Measurements from ENCODE around the gene INPP5A.
"Not testable (repeated sequence)": the region's sequence is repeated elsewhere in the genome, so short reads cannot be mapped to it uniquely, and the experiment has no call there.

Gene INPP5A

GRCh38 chr10:132588301-132589013 lies 50.9 kb downstream of the INPP5A start:
- Histone ChIP-seq H3K4me3 (no peak overlapping the region), H3K27ac (peak overlapping the region in 15 of 21 experiments; percentile 12 to 69 (median 39))

DNA sequence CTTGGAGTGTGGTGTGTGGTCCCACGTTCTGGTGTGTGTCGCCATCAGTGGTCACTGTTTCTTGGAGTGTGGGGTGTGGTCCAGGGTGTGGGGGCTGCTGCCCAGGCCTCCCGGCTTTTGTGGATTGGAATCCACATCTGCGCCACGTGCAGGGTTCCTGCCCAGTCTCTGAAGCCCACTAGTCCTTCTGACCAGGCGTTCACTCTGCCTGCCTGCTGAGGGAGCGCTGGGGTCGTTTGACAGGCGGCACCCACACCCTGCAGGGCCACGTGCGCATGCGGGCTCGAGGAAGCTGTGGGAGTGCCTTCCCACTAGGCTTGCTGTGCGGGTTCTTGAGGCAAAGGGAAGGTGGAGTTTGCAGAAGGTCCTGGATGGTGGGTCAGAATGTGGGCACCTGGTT lies 51.4 kb downstream of the INPP5A start:
- Histone ChIP-seq H3K4me3 (no peak overlapping the region), H3K27ac (peak overlapping the region in 10 of 21 experiments; percentile 20 to 69 (median 40))

DNA sequence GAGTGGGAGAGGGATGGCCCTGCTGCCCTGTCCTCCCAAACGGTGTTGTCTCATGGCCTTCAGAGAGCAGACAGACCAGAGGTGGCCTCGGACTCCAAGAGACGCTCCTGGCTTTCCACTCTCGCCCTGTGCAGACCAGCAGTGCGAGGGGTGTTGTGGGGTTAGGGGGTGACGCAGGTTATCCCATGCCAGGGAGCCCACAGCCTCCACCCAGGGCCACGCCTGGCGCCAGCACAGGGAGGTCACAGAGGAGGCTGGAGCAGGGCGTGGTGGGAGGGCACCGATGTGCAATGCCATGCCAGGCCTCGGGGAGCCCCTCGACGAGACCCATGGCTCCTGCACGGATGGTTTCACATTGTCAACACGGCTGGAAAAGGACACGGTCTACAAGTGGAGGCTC lies 52.1 kb downstream of the INPP5A start:
- peak overlapping the region in 1 of 21 experiments; percentile 33 for H3K27ac ChIP-seq
- no peak overlapping the region for H3K4me3 ChIP-seq

DNA sequence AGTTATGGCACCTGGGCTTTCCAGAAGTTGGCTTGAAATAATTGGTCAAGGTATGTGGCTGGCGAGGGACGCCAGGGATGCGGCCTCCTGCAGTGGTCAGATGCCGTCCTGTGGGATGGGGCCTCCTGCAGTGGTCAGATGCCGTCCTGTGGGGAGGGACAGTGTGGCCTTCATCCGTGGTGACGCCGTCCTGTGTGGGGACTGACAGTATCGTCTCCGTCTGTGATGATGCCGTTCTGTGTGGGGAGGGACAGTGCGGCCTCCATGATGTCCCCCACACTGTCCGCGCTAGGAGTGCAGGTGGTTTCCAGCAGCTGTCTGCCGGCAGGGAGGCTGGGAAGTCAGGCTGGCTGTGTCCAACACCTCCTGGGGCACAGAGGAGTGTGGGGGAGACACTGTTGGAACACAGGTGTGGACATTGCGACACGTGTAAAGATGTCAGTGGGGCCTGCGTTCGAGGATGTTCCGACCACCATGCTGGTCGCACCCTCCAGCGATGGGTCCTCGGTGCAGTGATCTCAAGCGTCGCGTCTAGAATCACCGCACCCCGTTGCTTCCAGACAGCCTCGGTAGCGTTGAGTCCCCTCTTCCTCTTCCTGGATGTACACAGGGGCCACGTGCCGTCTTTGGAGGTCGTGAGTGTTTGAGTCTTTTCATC lies 52.6 kb downstream of the INPP5A start:
- no peak overlapping the region for H3K4me3 ChIP-seq
- no peak overlapping the region for H3K27ac ChIP-seq

DNA sequence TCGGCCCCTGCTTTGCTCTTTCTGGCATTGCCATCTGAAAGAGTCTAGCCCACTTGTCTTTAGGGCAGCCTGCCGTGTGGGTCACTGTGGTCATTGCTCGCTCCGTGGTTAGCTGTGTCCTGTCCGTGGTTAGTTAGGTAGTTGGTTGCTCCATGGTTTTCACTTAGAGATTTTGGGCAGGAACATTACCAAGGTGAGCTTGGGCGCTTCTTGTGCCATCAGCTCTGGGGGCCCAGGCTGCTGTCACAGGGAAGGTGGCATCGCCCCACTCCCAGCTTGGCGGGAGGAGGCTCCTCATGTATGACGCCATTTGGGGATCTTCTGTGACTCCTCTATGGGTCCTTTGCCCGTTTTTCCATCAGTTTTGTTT lies 53.1 kb downstream of the INPP5A start:
- Histone ChIP-seq H3K27ac (no peak overlapping the region), H3K4me3 (no peak overlapping the region)

DNA sequence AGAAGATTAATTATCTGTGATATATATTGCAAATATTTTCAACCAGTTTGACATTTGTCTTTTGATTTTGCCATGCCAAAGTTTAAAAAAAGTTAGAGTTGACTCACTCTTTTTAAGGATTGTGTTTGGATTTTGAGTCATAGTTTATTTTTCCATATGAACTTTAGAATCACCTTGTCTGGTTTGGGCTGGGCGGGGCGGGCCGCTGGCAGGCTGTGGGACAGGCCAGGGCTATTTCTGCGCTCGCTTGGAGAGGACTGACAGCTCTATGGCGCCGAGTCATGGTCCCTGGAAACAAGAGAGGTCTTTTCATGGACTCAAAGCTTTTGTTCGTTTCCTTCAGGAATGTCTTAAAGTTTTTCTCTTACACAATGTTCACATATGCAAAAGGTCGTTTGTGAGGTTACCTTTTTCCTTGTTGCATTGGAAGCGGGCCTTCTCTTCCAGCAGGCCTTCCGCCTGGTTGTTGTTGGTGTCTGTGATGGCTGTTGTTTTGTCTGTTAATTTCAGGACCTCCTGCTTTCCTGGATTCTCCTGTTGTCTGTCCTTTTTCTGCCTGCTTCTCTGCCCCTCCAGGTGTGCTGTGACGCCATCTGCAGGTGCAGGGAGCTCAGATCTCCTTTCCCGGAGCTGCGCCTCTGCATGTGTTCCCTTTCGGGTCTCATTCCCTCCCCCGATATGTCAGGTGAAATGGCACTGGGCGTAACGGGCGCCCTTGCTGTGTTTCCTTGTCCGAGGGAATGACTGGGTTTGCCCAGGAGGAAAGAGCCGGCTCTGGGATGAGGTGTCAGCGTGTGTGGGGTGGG lies 53.8 kb downstream of the INPP5A start:
- Histone ChIP-seq H3K4me3 (no peak overlapping the region), H3K27ac (peak overlapping the region in 3 of 21 experiments; percentile 18 to 31 (median 29))

DNA sequence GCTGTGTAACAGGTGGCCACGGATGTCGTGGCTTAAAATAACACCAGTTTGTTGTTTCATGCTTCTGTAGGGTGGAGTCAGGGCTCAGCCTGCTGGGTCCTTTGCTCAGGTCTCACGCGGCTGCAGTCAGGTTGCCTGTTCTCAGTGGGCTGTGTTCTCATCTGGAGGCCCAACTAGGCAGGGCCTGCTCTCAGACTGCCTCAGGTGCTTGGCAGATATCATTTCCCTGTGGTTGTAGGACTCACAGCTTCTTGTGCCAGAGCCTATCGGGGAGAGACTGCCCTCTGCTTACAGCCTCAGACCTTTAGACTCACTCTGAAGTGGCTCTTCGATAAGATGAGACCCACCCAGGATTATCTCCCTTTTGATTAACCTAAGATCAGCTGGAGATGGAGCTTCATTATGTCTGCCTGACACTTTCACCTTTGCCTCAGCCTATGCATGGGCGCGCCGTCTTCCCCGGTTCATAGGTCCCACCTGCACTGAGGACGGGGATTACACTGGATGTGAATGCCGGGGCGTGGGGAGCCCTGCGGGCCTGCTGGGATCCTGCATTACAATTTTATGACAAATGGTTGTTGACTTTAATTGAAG lies 55.3 kb downstream of the INPP5A start:
- Histone ChIP-seq H3K4me3 (no peak overlapping the region), H3K27ac (no peak overlapping the region)

GRCh38 chr10:132593389-132593788 lies 55.8 kb downstream of the INPP5A start:
- no peak overlapping the region for H3K4me3 ChIP-seq
- no peak overlapping the region for H3K27ac ChIP-seq

GRCh38 chr10:132593900-132594876 lies 56.6 kb downstream of the INPP5A start:
- H3K4me3 ChIP-seq = no peak overlapping the region
- H3K27ac ChIP-seq = peak overlapping the region in 1 of 21 experiments; percentile 28

- Histone ChIP-seq H3K27ac (no peak overlapping the region), H3K4me3 (no peak overlapping the region)
Observed at GRCh38 chr10:132595021-132595420, 57.4 kb downstream of the INPP5A start.

GRCh38 chr10:132595854-132596253 lies 58.3 kb downstream of the INPP5A start:
- no peak overlapping the region for H3K4me3 ChIP-seq
- H3K27ac ChIP-seq = no peak overlapping the region

DNA sequence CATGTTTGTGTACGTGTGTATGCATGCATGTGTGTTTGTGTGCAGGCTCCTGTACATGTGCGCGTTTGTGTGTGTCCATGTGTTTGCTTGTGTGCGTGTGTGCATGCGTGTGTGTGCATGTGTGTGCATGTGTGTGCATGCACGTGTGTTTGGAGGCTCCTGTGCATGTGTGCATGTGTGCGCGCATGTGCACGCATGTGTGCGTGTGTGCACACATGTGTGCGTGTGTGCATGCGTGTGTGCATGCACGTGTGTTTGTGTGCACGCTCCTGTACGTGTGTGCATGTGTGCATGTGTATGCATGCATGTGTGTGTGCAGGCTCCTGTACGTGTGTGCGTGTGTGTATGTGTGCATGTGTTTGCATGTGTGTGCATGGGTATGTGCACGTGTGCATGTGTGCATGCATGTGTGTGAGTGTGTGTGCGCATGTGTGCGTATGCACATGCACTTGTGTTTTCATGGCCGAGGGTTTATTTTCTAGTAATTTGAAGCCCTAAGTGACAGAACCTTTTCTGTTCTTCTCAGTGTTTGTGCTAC lies 59.2 kb downstream of the INPP5A start:
- no peak overlapping the region for H3K4me3 ChIP-seq
- no peak overlapping the region for H3K27ac ChIP-seq

DNA sequence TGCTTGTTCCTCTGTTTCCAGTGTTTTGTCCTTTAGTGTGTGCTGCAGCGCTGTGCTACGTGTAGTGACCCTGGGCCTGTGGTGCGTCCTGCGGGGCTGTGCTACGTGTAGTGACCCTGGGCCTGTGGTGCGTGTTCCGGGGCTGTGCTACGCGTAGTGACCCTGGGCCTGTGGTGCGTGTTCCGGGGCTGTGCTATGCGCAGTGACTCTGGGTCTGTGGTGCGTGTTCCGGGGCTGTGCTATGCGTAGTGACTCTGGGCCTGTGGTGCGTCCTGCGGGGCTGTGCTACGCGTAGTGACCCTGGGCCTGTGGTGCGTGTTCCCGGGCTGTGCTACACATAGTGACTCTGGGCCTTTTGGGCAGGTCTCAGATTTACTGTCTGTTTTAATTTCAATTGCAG lies 60.1 kb downstream of the INPP5A start:
- no peak overlapping the region for H3K4me3 ChIP-seq
- no peak overlapping the region for H3K27ac ChIP-seq

DNA sequence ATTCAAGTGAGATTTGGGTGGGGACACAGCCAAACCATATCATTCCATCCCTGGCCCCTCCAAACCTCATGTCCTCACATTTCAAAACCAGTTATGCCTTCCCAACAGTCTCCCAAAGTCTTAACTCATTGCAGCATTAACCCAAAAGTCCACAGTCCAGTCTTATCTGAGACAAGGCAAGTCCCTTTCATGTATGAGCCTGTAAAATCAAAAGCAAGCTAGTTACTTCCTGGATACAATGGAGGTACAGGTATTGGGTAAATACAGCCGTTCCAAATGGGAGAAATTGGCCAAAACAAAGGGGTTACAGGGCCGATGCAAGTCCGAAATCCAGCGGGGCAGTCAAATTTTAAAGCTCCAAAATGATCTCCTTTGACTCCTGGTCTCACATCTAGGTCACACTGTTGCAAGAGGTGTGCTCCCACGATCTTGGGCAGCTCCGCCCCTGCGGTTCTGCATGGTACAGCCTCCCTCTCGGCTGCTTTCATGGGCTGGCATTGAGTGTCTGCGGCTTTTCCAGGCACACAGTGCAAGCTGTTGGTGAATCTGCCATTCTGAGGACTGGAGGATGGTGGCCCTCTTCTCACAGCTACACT lies 61.5 kb downstream of the INPP5A start:
- not testable (repeated sequence) for H3K4me3 ChIP-seq, H3K27ac ChIP-seq

DNA sequence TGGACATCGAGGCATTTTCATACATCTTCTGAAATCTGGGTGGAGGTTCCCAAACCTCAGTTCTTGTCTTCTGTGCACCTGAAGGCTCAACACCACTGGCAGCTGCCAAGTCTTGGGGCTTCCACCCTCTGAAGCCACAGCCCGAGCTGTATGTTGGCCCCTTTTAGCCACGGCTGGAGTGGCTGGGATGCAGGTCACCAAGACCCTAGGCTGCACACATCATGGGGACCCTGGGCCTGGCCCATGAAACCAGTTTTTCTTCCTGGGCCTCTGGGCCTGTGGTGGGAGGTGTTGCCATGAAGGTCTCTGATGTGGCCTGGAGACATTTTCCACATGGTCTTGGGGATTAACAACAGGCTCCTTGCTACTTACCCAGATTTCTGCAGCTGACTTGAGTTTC lies 62.1 kb downstream of the INPP5A start:
- Histone ChIP-seq H3K4me3 (no peak overlapping the region), H3K27ac (no peak overlapping the region)

GRCh38 chr10:132600416-132600815 lies 62.8 kb downstream of the INPP5A start:
- Histone ChIP-seq H3K4me3 (no peak overlapping the region), H3K27ac (no peak overlapping the region)

GRCh38 chr10:132601567-132601966 lies 64.0 kb downstream of the INPP5A start:
- no peak overlapping the region for H3K4me3 ChIP-seq
- no peak overlapping the region for H3K27ac ChIP-seq

DNA sequence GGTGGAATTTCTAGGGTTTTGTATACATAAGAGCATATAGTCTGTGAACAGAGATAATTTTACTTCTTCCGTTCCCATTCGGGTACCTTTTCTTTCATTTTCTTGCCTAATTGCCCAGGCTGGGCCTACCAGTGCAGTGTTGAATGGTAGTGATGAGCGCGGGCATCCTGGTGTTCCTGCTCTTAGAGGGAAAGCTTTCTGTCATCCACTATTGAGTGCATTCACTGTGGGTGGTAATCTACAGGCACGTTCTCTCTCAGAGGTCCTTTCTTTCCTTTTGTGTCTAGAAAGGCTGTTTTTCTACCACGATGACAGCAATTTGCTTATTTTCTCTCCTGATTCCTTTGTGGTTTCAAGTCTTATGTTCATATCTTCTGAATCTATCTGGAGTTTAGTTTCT lies 65.0 kb downstream of the INPP5A start:
- no peak overlapping the region for H3K4me3 ChIP-seq
- H3K27ac ChIP-seq = no peak overlapping the region

All from skin epidermis (tissue), 12 donors.